T-helper 2 cell (primary cell): Measurements from ENCODE around the gene PLXDC2.
"Not testable (repeated sequence)": the region's sequence is repeated elsewhere in the genome, so short reads cannot be mapped to it uniquely, and the experiment has no call there.

Experiments used
- DNase-seq, 5 experiments: peaks; one replicate each; pipeline versions ENCODE4 v3.0.0 to v3.0.0-alpha.2; 2012 to 2022

Gene PLXDC2

GRCh38 chr10:19986591-19986990 is 170.4 kb downstream of the PLXDC2 start:
- no peak for DNase-seq

GRCh38 chr10:19987931-19988330 is 171.7 kb downstream of the PLXDC2 start:
- no peak for DNase-seq

GRCh38 chr10:19993714-19994315 is 177.6 kb downstream of the PLXDC2 start:
- DNase-seq, result no peak

- DNase-seq, result no peak
These were observed 182.2 kb downstream of the PLXDC2 start for GRCh38 chr10:19998482-19998881.

- no peak for DNase-seq
These were observed 183.2 kb downstream of the PLXDC2 start for GRCh38 chr10:19999431-19999830.

GRCh38 chr10:20002026-20002425 is 185.8 kb downstream of the PLXDC2 start:
- DNase-seq, result not testable (repeated sequence)

- DNase-seq, result no peak
These were observed 186.4 kb downstream of the PLXDC2 start for GRCh38 chr10:20002657-20003056.

GRCh38 chr10:20004087-20004523 is 187.9 kb downstream of the PLXDC2 start:
- DNase-seq, result no peak

GRCh38 chr10:20005638-20006037 is 189.4 kb downstream of the PLXDC2 start:
- DNase-seq, result no peak

- DNase-seq, result no peak
These were observed 190.1 kb downstream of the PLXDC2 start for GRCh38 chr10:20006169-20006870.

GRCh38 chr10:20007426-20007825 is 191.2 kb downstream of the PLXDC2 start:
- DNase-seq, result no peak

- DNase-seq, result no peak
These were observed 197.9 kb downstream of the PLXDC2 start for GRCh38 chr10:20013991-20014750.

- no peak for DNase-seq
These were observed 201.7 kb downstream of the PLXDC2 start for GRCh38 chr10:20017961-20018360.

DNA sequence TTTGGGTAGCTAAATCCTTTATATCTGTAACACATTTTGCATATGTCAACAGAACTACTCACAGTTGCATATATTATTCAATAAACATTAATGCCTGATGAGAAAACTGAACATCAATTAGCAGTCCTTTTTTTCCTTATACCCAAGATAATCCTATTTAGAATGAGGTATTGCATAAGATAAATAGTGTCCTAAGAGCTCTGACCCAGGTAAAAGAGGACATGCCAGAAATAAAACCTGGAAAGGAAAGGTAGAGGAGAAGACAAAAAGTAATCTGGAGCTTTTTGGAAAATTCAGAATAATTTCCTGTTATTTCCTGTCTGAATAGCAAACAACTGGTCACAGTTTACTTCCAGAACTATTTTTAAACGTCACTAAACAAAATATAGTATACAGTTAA is 204.4 kb downstream of the PLXDC2 start:
- no peak for DNase-seq

GRCh38 chr10:20029523-20029922 is 213.3 kb downstream of the PLXDC2 start:
- DNase-seq, result no peak

- no peak for DNase-seq
These were observed 217.2 kb downstream of the PLXDC2 start for GRCh38 chr10:20033476-20033875.

- no peak for DNase-seq
These were observed 218.5 kb downstream of the PLXDC2 start for GRCh38 chr10:20034732-20035131.

- no peak for DNase-seq
These were observed 223.8 kb downstream of the PLXDC2 start for GRCh38 chr10:20040012-20040411.

GRCh38 chr10:20041931-20042330 is 225.7 kb downstream of the PLXDC2 start:
- DNase-seq, result no peak

GRCh38 chr10:20045100-20045499 is 228.9 kb downstream of the PLXDC2 start:
- DNase-seq, result not testable (repeated sequence)

DNA sequence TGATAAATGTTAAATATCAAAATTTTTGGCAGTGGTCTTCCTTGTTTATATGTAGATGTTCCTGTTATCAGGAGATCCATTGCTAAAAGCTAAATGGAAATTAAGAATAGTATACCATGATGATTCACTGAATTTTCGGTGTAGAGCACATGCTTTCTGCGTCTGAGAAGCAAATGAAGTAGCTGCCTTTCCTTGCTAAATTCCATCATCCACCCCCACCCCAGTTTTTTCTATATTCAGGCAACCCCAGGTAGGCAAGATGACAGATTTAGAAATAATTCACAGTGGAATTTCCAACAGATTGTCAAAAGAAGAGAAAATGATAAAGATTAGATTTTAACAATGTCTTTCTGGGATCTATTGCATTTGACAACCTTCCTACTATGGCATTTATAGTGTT is 231.9 kb downstream of the PLXDC2 start:
- DNase-seq, result no peak

GRCh38 chr10:20058135-20058534 is 241.9 kb downstream of the PLXDC2 start:
- no peak for DNase-seq

- no peak for DNase-seq
These were observed 243.0 kb downstream of the PLXDC2 start for GRCh38 chr10:20059084-20059835.
